Measurements from ENCODE around the gene ZHX3.

Gene ZHX3

DNA sequence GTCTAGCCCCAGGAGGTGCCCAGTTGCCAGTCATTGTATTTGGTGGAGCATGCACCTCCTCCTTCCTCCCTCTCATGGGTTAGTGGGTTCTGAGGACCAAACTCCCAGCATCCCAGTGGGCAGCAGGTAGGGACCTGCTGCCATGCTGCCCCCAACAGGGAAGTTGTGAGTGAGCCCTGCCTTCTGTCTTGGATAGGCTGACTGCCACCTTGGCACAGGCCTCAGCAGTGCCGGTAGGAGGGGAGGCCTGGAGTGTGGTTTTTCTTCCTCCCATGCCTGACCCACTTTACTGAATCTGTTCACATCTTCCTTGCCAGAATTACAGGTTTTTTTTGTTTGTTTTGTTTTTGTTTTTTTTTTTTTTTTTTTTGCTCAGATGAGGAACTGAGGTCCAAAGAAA is 155.6 kb downstream of the ZHX3 start:
- no peak overlapping the region for H3K4me3 ChIP-seq (ENCODE audit: low read depth, low read length)

DNA sequence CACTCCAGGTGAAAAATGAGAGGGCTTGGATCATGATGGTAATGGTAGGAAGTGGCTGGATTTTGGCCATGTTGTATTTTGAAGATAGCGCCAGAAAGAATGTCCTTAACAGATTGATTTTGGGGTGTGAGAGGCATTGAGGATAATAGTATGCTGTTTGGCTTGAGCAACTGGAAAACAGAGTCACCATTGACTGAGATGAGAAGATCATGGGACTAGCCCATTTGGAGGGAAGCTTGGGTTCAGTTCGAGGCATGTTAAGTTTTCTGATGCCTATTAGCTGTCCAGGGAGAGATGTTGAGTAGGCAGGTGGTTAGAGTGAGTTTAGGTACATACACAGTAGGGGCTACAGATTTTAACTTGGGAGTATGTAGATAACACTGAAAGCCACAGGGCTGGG is 156.8 kb downstream of the ZHX3 start:
- H3K4me3 ChIP-seq (ENCODE audit: low read depth, low read length) = no peak overlapping the region

DNA sequence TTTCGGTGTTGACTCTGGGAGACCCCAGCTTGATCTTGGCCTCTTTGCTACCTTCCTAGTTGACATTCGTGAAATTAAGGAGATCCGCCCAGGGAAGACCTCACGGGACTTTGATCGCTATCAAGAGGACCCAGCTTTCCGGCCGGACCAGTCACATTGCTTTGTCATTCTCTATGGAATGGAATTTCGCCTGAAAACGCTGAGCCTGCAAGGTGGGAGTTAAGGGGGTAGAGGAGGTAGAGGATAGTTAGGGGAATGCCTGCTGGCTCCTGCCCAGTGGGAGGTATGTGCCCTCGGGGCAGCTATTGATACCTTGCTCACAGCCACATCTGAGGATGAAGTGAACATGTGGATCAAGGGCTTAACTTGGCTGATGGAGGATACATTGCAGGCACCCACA is 158.0 kb downstream of the ZHX3 start:
- H3K4me3 ChIP-seq (ENCODE audit: low read depth, low read length) = no peak overlapping the region

DNA sequence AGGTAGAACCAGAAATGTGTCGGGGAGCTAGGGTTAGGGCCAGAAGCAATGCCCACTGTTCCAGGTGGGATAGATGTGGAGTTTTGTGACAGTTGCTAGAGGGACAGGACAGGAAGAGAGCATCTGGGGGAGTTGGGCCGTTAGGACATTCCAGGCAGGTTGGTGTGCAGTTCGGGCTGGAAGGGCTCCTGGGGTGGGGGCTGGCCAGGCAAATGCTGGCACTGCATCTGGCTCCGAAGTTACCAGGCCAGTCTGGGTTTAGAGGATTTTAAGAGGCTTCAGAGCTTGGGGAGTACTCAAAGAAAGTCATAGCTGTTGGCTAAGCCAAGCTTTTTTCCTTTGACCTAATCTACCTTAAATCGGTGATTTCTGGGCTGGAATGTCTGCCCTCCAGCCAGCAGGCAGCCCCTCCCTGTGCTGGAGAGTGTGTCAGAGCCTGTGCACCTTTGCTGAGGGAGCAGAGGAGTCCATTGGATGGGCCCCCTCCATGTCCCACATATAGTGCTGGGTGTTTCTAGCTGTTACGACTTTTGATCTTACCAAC is 159.4 kb downstream of the ZHX3 start:
- H3K4me3 ChIP-seq (ENCODE audit: low read depth, low read length) = no peak overlapping the region

DNA sequence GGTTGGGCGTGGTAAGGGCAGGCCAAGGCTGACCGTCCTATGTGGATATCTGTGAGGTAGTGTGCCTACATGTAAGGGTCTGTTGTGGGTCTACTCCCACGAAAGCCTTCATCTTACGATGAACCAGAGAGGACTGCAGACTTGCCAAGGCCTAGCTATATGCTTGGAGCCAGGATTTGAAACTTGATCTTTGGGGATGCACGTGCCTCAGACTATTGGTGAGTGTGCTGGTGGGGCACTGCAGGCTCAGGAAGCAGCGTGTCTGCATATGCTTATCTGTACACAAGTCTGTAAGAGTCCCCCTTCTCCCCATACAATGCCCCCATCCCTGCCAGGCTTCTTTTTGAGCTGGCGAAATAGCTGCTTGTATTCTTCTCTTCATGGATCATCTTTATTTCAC is 162.3 kb downstream of the ZHX3 start:
- H3K4me3 ChIP-seq (ENCODE audit: low read depth, low read length) = no peak overlapping the region

DNA sequence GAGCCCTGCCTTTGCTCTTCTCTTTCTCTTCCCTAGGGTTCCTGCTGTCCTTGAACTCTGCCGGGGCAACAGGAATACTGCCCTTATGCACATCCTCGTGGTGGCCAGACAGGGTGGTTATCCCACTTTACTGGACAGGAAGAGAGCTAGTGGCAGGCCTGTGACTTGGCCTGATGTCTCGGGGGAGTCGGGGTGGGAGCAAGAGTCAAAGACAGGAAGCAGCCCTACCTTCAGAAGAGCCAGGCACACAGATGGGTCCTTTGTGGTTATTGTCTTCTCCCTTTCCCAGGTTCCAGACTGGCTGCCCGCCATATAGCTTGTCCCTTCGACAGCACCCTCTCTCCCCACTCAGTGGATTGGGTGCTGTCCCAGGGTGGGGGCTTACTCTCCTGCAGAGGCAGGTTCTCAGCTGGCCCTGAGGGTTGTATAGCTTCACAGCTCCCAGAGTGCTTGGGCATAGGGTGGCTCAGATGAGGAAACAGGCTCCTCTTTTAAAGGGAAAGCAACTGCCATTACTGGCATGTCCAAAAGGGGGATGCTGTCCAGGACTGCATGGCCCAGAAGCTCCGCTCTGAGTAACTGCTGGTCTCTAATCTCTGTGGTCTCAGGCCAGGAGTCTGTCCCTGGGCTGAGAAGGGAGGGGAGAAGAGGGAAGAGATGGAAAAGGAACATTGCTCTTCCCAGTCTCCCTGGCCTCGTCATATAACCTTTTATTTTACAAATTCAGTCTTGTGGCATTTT is 162.9 kb downstream of the ZHX3 start:
- no peak overlapping the region for H3K4me3 ChIP-seq (ENCODE audit: low read depth, low read length)

DNA sequence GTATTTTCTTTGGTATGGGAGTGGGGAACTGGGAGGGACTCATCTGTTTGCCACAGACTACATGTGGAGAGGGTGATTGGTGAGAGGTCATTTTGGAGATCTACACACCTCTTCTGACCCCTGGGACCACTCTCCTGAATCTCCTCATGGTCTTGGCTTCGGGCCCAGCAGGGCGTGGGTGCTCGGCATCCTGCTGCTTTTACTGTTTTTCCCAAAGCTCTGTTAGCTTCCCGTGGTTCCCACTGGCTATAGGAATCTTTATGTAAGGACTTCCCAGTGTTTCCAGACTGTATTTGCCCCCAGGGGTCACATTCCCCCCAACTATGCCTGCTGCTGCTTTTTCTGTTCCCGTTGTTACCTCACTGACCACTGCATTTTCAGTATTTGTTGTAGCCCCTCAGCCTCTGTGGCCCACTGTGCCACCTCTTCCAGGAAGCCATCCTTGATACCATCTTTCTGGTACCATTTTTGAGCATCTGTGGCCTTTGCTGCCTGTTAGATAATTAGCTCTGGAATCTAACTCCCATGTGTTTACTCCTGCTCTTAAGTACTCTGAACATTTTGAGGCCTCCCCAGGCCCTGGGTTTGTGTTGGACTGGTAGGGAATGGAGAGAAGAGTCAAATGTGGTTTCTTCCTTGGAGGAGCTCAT is 165.3 kb downstream of the ZHX3 start:
- H3K4me3 ChIP-seq (ENCODE audit: low read depth, low read length) = no peak overlapping the region

DNA sequence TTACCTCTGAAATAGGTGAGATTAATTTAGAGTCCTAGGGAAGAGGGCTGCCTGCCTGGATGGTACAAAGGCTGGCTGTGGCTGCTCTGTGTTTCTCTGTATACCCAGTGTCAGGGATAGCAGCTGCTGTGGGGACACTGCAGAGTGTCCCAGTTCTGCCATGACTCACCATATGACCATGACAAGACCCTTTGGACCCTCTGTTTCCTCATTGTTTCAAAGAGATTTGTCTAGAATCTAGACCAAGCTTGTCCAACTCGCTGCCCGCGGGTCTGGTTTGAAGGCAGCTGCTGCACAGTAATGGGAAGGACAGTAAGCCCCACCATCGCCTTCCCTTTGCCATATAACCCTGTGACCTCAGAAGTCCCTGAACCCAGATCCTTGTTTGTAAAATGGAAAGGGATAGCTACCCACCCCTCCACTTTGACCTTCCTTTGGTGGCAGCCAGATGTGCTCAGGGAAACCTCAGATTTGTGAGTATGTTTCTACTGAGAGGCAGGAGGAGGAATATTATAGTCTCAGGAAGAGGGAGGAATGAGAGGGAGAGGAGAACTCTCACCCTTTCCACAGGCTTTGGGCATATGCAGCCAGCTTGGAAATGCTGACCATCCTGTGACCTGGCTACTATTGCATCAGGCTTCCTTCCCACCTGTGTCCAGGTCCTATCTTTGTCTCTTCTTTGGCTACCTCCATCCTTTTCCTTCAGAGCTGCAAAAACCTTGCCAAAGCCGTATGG is 166.2 kb downstream of the ZHX3 start:
- H3K4me3 ChIP-seq (ENCODE audit: low read depth, low read length) = no peak overlapping the region

DNA sequence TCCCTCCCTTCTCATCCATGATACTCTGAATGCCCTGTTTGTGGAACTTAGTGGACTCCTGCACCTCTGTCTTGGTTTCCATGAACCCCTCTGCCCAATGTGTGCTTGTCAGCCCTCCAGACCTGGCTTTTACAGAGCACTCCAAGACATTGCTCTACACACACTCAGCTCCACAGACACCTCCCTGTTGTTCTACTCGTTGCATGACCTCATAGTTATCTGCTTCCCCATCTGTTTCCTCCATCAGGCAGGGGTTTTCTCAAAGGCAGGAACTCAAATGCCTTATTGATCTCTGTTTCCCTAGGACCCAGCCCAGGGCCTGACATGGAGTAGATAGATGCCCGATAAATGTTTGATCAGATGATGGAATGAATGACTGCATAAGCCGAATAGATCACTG is 166.9 kb downstream of the ZHX3 start:
- no peak overlapping the region for H3K4me3 ChIP-seq (ENCODE audit: low read depth, low read length)

DNA sequence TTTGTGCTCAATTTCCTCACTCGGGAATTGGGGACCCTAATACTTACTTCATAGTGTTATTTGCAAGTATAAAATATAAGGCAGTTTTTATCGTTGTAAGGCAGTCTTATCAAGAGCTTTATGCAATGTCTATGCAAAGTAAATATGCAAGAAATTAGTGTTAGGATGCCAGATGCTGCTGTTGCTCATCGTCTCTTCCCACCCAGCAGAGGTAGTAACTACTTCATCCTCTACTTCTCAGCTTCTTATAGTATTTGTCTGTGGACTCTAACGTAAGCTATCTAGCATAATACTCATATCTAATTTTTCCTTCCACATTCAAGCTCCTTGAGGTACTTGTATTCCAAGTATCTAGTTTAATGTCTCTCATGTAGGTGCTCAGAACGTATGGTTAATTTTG is 168.6 kb downstream of the ZHX3 start:
- no peak overlapping the region for H3K4me3 ChIP-seq (ENCODE audit: low read depth, low read length)

DNA sequence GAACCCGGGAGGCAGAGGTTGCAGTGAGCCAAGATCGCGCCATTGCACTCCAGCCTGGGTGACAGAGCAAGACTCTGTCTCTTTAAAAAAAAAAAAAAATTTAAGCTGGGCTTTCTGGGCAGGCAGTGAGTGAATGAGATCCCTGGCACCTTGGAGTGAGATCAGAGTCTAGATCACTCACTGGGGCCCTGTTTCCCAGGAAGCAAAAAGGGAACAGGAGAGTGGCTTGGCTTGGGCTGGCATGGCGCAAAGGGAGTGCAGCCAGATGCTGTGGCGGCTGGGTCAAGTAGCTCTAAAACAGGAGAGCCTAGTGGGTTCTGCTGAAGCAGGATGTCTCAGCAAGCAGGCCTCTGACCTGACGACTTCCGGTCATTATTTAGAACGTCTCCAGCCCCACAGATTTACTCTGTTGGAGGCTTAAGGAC is 169.8 kb downstream of the ZHX3 start:
- no peak overlapping the region for H3K4me3 ChIP-seq (ENCODE audit: low read depth, low read length)

DNA sequence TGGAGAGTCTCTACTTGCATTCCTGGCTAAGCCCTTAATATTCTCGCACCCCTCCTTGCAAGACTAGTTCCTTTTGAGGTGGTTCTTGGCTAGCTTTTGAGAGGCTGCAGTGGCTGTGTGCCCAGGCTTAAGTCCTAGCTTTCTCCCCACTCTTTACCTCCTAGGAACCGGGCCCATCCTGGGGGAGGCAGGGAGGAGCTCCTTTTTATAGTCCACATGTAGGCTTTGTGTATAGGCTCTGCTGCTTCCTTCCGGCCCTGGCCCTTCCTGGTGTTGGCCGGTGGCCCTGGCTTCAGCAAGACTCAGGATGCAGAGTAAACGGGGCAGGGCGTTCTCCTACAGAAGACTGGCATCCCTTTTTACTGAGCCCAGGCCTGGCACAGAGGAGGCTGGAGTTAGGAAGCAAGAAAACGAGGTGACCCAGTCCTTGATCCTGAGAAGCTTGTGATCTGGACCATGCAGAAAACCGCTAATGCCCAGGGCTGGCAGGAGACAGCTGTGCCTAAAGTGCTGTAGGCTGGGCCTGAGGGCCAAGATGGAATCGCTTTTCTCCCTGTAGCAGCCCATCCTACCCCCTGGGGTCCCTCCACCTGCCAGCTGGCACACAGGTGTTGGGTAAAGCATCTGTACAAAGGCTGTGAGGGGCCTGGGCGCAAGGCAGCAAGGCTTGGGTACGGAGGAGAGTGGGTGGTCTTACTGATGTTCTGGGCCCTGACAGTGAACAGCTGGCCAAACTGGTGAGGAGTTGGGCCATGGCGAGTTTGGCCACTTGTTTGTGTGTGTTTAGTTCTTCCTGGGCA is 171.5 kb downstream of the ZHX3 start:
- no peak overlapping the region for H3K4me3 ChIP-seq (ENCODE audit: low read depth, low read length)

DNA sequence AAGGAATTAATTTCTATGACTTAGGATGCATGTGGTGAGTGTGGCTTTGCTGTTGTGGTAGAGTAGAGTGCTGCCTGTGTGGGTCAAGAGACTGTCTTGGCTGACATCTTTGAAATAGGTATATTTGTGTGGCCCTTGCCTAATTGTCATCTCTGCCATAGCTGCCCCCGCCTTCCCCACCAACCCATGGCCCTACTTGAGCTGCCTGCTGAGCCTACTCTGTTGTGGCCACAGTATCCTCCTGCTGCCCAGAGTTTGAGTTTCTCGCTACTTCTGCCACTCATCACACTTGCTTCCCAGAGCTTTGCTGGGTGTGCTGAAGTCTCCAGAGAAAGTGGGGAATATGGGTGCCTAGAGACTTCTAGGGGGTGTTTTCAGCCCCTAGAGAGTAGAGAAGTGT is 172.2 kb downstream of the ZHX3 start:
- H3K4me3 ChIP-seq (ENCODE audit: low read depth, low read length) = no peak overlapping the region

DNA sequence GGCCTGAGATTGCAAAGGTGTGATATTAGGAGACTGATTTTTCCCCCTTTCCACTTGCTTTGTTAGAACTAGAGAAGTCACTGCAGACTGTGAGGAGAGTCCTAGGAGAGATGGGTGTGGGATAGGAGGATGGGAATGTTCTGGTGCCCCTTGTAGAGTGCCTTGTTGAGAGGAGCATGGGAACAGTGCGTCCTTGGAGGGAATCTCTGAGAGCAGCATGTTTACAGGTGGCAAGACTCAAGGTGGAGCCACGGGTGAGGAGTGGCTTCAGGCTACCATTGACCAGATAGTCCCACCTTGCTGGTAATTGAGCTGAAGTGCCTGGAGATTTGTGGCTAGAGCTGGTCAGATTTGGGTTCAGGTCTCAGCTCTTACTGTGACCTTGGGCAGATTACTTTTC is 174.2 kb downstream of the ZHX3 start:
- no peak overlapping the region for H3K4me3 ChIP-seq (ENCODE audit: low read depth, low read length)

DNA sequence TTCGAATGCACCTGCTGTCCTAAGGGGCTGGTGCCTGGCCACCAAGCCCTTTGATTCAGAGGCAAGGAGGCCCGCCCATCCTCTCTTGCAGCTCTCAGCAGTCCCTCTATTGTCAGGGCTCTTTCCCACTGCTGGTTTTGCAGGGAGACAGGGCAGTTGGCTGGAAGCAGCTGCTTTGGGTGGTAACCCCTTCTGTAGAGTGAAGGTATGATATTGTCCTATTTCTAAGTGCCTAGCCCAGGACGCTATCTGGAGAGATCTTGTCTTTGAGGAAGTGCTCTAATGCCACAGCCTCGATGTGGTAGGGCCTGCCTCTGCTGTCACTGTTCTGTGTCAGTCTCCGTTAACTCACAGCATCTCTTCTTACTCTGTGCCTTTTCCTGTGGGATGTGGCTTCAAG is 174.6 kb downstream of the ZHX3 start:
- H3K4me3 ChIP-seq (ENCODE audit: low read depth, low read length) = no peak overlapping the region

DNA sequence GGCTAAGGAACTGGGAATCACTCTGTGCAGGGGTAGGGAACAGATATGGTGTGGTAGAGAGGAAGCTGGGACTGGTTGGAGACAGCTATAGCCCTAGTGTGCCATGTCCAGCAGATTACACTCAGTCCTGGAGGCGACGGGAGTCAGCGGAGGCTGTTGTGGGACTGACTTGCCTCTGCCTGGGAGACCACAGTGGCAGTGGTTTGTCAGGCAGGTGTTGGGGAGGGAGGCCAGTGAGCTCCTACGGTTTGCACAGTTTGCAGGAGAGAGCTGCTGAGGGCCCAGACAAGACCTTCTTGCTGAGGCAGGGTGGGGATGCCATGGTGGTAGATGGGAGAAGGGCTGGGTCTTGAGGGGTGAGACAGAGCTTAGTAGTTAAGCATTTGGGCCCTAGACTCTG is 175.3 kb downstream of the ZHX3 start:
- H3K4me3 ChIP-seq (ENCODE audit: low read depth, low read length) = no peak overlapping the region

DNA sequence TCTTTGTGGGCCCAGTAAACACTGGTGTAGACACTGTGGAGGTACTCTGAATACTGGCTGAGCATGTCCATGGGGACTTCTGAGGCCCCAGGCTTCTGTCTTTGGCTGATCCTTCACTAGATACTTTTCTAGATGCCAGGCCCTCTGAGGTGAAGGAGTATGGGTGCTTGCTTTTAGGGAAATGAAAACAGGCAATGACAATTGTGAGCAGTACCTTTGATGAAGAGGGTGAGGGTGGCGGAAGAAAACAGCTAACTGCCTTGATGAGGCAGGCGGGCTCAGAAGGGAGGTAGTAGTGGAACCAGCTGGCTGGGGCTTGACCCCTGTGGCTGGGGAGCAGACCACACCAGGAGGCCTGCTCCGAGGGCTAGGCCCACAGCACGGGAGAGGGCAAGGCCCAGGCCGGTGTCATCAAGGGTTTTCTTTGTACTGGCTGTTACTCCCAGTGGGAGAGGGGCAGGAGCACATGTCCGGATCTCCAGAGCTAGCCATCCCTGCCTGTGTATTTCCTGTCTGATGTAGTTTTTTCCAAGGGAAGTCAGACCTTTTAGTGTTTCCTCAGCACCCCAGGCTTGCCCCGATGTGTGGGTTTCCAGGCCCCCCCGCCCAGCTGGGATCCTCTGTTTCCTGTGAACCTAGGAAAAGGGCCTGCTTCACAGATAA is 176.2 kb downstream of the ZHX3 start:
- no peak overlapping the region for H3K4me3 ChIP-seq (ENCODE audit: low read depth, low read length)

DNA sequence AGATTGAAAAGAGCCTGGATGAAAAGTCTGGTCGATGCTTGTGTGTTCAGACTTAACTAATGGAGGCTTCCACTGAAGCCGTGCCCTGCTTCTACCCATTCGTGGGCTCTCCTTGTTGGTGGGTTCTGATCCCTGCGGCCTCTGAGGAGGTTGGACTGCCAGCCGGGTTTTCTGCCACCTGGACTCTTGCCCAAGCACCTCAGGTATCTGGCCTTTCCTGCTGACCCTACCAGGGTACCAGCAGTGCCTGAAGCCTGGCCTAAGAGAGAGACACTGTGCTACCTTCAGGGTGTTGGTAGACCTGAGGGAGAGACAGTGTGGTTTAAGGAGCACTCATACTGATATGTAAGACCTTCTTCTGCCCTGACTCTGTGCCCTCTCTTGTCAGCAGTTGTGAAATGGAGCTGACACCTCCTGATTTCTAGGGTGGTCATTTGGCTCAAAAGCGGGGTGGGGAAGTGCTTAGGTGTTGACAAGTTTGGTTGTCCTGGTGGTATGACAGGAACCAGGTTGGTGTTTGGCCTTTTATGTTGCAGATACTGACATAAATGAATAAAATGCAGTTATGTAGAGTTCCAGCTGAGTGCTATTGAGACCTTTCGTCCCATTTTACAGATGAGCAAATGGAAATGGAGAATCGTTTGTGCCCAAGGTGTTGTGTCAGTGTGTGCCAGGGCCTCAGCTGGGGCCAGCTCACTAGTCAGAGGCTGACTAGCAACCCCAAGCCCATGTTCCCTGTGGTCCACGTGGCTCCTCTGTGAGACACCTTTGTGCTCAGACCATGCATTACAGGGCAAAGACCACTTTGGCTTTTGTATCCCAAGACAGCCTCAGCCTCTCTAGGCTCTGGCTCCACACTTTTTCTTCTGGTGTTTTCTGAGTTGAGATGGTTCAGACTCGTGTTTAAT is 177.1 kb downstream of the ZHX3 start:
- no peak overlapping the region for H3K4me3 ChIP-seq (ENCODE audit: low read depth, low read length)
